Measurements from ENCODE around the gene UNC13C. TPM values are rescaled to one million over a fixed set of nuclear protein-coding genes. Genes with fewer than 3 reads are reported as not detected.

UNC13C gene
- total RNA-seq, 1 donor from 2014 or later, result not detected

DNA sequence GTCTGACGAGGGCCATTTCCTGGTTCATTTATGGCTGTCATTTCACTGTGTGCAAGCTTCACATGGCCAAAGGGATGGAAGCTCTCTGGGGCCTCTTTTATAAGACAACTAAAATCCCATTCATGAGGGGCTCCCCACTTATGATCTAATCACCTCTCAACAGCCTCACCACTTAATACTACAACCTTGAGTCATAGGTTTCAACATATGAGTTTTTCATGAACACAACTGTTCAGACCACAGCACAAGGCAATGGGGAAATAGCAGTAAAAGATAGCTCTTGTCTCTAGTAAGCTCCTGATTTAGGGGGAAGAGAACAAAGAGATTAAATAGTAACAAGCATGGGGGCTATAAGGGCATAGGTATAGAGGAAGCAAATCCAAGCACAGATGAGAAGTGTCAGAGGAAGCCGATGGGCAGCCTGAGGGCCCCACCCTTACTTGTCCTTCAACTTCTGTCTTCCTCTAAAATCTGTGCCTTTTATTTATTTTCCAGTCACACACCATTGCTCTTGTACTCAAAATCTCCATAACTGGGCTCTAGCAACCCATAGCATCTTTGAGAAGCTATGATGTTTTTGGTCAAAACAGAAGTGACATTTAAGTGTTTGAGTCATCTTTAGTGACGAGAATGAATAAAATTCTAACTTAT is 329.1 kb downstream of the UNC13C start:
- H3K9me3 Mint-ChIP-seq (ENCODE audit: unreplicated experiment), result peaks cover 3% of the 10 kb centered on the region
- no peaks in the 10 kb centered on the region for H3K27me3 Mint-ChIP-seq (ENCODE audit: unreplicated experiment)
- H3K4me3 Mint-ChIP-seq (ENCODE audit: unreplicated experiment), result no peak overlapping the region
- H3K36me3 Mint-ChIP-seq (ENCODE audit: unreplicated experiment), result no peaks in the 10 kb centered on the region
- no peak for DNase-seq (ENCODE audit: extremely low spot score, unreplicated experiment)
- H3K4me1 Mint-ChIP-seq (ENCODE audit: unreplicated experiment), result peaks cover 12% of the 10 kb centered on the region
- no peak overlapping the region for H3K27ac Mint-ChIP-seq (ENCODE audit: unreplicated experiment)
- TF ChIP-seq, protein P1, sequence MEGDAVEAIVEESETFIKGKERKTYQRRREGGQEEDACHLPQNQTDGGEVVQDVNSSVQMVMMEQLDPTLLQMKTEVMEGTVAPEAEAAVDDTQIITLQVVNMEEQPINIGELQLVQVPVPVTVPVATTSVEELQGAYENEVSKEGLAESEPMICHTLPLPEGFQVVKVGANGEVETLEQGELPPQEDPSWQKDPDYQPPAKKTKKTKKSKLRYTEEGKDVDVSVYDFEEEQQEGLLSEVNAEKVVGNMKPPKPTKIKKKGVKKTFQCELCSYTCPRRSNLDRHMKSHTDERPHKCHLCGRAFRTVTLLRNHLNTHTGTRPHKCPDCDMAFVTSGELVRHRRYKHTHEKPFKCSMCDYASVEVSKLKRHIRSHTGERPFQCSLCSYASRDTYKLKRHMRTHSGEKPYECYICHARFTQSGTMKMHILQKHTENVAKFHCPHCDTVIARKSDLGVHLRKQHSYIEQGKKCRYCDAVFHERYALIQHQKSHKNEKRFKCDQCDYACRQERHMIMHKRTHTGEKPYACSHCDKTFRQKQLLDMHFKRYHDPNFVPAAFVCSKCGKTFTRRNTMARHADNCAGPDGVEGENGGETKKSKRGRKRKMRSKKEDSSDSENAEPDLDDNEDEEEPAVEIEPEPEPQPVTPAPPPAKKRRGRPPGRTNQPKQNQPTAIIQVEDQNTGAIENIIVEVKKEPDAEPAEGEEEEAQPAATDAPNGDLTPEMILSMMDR (IDR thresholded peaks at IDR 0.05), result no peak

- TF ChIP-seq, protein P1 (IDR thresholded peaks at IDR 0.05), result no peak
- Mint-ChIP-seq H3K9me3 (ENCODE audit: unreplicated experiment) (peaks cover 3% of the 10 kb centered on the region), H3K27ac (ENCODE audit: unreplicated experiment) (no peak overlapping the region), H3K4me3 (ENCODE audit: unreplicated experiment) (no peak overlapping the region), H3K4me1 (ENCODE audit: unreplicated experiment) (peaks cover 12% of the 10 kb centered on the region), H3K27me3 (ENCODE audit: unreplicated experiment) (no peaks in the 10 kb centered on the region), H3K36me3 (ENCODE audit: unreplicated experiment) (no peaks in the 10 kb centered on the region)
- no peak for DNase-seq (ENCODE audit: extremely low spot score, unreplicated experiment)
These were observed 329.7 kb downstream of the UNC13C start for GRCh38 chr15:54307926-54308325.

- Mint-ChIP-seq H3K36me3 (ENCODE audit: unreplicated experiment) (no peaks in the 10 kb centered on the region), H3K27ac (ENCODE audit: unreplicated experiment) (no peak overlapping the region), H3K4me3 (ENCODE audit: unreplicated experiment) (no peak overlapping the region), H3K4me1 (ENCODE audit: unreplicated experiment) (no peaks in the 10 kb centered on the region), H3K27me3 (ENCODE audit: unreplicated experiment) (no peaks in the 10 kb centered on the region), H3K9me3 (ENCODE audit: unreplicated experiment) (peaks cover 3% of the 10 kb centered on the region)
- DNase-seq (ENCODE audit: extremely low spot score, unreplicated experiment), result no peak
- TF ChIP-seq, protein P1 (IDR thresholded peaks at IDR 0.05), result no peak
These were observed 334.3 kb downstream of the UNC13C start for GRCh38 chr15:54312528-54312927.

DNA sequence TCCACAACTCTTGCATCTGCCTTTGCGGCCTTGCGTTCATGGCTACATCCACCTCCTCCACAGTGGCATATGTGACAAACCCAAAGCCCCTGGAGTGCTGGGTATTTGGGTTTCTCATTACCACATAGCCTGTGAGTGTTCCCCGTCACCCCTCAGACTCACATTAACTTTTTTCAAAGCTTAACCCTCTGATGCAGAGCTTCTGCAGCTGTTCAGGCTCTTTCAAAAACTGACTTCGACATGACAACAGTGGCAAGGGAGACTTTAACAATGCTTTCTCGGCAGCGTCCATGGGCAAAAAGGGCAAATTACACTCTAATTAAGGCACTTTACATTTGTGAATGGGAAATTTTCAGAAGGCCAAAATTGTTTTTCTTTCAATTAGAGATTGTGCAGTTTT is 343.2 kb downstream of the UNC13C start:
- Mint-ChIP-seq H3K4me3 (ENCODE audit: unreplicated experiment) (no peak overlapping the region), H3K4me1 (ENCODE audit: unreplicated experiment) (no peaks in the 10 kb centered on the region), H3K27me3 (ENCODE audit: unreplicated experiment) (no peaks in the 10 kb centered on the region), H3K9me3 (ENCODE audit: unreplicated experiment) (no peaks in the 10 kb centered on the region), H3K36me3 (ENCODE audit: unreplicated experiment) (no peaks in the 10 kb centered on the region), H3K27ac (ENCODE audit: unreplicated experiment) (no peak overlapping the region)
- TF ChIP-seq, protein P1 (IDR thresholded peaks at IDR 0.05), result no peak
- DNase-seq (ENCODE audit: extremely low spot score, unreplicated experiment), result no peak

GRCh38 chr15:54322341-54322740 is 344.1 kb downstream of the UNC13C start:
- no peaks in the 10 kb centered on the region for H3K9me3 Mint-ChIP-seq (ENCODE audit: unreplicated experiment)

More at GRCh38 chr15:54322341-54322740, 344.1 kb downstream of the UNC13C start:
- Mint-ChIP-seq H3K36me3 (ENCODE audit: unreplicated experiment) (no peaks in the 10 kb centered on the region), H3K27ac (ENCODE audit: unreplicated experiment) (no peak overlapping the region), H3K27me3 (ENCODE audit: unreplicated experiment) (no peaks in the 10 kb centered on the region), H3K4me1 (ENCODE audit: unreplicated experiment) (no peaks in the 10 kb centered on the region), H3K4me3 (ENCODE audit: unreplicated experiment) (no peak overlapping the region)
- DNase-seq (ENCODE audit: extremely low spot score, unreplicated experiment), result no peak
- TF ChIP-seq, protein P1 (IDR thresholded peaks at IDR 0.05), result no peak

All from osteocyte (in vitro differentiated cells).